ENCODE measurements around the gene FAM168A. TPM values are rescaled to one million over a fixed set of nuclear protein-coding genes. Genes with fewer than 3 reads are reported as not detected.

The FAM168A gene
- total RNA-seq, 1 donor from 2014 or later: 19.3 TPM

DNA sequence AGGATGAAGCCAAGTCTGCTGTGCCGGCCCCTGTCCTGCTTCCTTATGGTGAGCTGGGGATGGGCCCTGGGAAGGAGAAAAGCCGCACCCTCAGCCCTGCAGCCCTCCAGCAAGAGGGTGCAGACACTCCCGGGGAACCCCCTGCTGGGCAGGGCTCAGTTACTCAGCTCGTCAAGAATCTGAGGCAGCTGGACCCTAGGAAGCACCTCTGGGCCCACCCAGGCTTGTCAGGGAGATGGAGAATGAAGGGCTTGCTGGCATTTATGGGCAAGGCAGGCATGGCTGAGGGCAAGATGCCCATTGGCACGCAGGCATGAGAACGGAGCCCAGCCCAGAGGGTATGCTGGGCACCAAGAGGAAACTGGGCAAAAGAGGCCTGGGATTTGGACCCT lies 208.8 kb downstream of the FAM168A start:
- Histone ChIP-seq H3K9me3 (ENCODE audit: low read depth) (no peaks in the 10 kb centered on the region), H3K27ac (no peak overlapping the region), H3K9ac (no peak overlapping the region), H3K36me3 (no peaks in the 10 kb centered on the region), H4K20me1 (ENCODE audit: low read depth) (peaks cover 63% of the 10 kb centered on the region), H3K4me1 (peaks cover 7% of the 10 kb centered on the region), H3K27me3 (no peaks in the 10 kb centered on the region), H3K4me2 (no peak overlapping the region), H3F3A (ENCODE audit: low read depth) (no peaks in the 10 kb centered on the region), H3K79me2 (ENCODE audit: low read depth) (peaks cover 22% of the 10 kb centered on the region), H3K4me3 (no peak overlapping the region), H2AFZ (replicated peaks) (no peak overlapping the region)
- peaks cover 18% of the 10 kb centered on the region for H3K27me3 Mint-ChIP-seq (ENCODE audit: insufficient read depth, low read depth)
- TF ChIP-seq EZH2phosphoT487 (IDR thresholded peaks at IDR 0.05) (no peak), EZH2 (IDR thresholded peaks at IDR 0.05) (no peak)
- TF ChIP-seq, protein P1, sequence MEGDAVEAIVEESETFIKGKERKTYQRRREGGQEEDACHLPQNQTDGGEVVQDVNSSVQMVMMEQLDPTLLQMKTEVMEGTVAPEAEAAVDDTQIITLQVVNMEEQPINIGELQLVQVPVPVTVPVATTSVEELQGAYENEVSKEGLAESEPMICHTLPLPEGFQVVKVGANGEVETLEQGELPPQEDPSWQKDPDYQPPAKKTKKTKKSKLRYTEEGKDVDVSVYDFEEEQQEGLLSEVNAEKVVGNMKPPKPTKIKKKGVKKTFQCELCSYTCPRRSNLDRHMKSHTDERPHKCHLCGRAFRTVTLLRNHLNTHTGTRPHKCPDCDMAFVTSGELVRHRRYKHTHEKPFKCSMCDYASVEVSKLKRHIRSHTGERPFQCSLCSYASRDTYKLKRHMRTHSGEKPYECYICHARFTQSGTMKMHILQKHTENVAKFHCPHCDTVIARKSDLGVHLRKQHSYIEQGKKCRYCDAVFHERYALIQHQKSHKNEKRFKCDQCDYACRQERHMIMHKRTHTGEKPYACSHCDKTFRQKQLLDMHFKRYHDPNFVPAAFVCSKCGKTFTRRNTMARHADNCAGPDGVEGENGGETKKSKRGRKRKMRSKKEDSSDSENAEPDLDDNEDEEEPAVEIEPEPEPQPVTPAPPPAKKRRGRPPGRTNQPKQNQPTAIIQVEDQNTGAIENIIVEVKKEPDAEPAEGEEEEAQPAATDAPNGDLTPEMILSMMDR (IDR thresholded peaks at IDR 0.05): no peak
- H3K27ac Mint-ChIP-seq: no peak overlapping the region
- H3K4me1 Mint-ChIP-seq: peaks cover 40% of the 10 kb centered on the region
- no peak for DNase-seq (ENCODE audit: low spot score)
- no peaks in the 10 kb centered on the region for H3K9me3 Mint-ChIP-seq
- H3K4me3 Mint-ChIP-seq: no peak overlapping the region
- H3K36me3 Mint-ChIP-seq: no peaks in the 10 kb centered on the region

DNA sequence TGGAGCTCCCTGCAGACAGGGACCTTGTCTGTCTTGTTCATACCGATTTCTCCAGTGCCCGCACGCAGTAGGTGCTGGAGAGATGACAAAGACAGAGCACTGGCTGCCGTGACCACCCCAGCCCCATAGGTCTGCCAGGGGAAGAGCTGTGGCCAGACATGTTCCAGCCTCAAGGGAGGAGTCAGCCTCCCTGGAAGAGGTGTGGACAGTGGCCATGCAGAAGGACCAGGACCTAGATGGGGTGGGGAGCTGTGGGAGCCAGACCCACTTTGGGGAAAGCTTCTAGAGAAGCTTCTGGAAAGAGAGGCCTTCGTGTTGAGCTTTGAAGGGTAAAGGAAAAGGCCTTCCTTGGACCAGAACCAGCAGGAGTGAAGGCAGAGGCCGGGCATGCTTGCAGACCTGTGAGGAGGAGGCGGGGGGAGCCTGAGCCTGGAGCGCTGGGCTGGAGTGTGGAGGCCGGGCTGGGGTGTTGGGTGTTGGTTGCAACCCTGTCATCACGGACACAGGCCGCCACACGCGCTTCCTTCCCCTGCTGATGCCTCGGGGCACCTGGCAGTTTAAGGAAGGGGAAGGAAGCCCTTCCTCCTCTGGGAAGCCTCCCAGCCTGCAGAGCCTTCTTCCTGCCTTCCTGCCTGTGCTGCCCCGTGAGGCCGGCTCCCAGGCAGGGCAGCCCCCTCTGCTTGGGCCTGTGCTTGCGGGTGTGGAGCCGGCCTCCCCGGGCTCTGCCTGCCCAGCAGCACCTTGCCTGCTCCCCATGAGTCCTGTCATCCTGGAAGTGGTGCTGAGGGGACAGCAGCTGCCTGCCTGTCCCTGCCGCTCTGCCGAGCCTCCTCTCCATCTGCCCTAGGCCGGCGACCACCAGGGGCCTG lies 209.4 kb downstream of the FAM168A start:
- no peaks in the 10 kb centered on the region for H3F3A ChIP-seq (ENCODE audit: low read depth)
- peaks cover 13% of the 10 kb centered on the region for H3K4me1 ChIP-seq
- H3K79me2 ChIP-seq (ENCODE audit: low read depth): peaks cover 28% of the 10 kb centered on the region
- no peaks in the 10 kb centered on the region for H3K36me3 Mint-ChIP-seq
- no peaks in the 10 kb centered on the region for H3K9me3 ChIP-seq (ENCODE audit: low read depth)
- DNase-seq (ENCODE audit: low spot score): peak; percentile 20
- no peak overlapping the region for H3K4me2 ChIP-seq
- TF ChIP-seq EZH2phosphoT487 (IDR thresholded peaks at IDR 0.05): no peak
- TF ChIP-seq, protein P1 (IDR thresholded peaks at IDR 0.05): no peak
- TF ChIP-seq EZH2 (IDR thresholded peaks at IDR 0.05): no peak
- H4K20me1 ChIP-seq (ENCODE audit: low read depth): peaks cover 69% of the 10 kb centered on the region
- H3K27me3 ChIP-seq: no peaks in the 10 kb centered on the region
- peak overlapping the region; percentile 95 for H3K27ac Mint-ChIP-seq
- H3K9ac ChIP-seq: no peak overlapping the region
- no peak overlapping the region for H3K27ac ChIP-seq
- peaks cover 16% of the 10 kb centered on the region for H3K27me3 Mint-ChIP-seq (ENCODE audit: insufficient read depth, low read depth)
- H3K36me3 ChIP-seq: no peaks in the 10 kb centered on the region
- no peak overlapping the region for H2AFZ ChIP-seq (replicated peaks)
- peaks cover 46% of the 10 kb centered on the region for H3K4me1 Mint-ChIP-seq
- H3K4me3 ChIP-seq: no peak overlapping the region
- H3K4me3 Mint-ChIP-seq: no peak overlapping the region
- no peaks in the 10 kb centered on the region for H3K9me3 Mint-ChIP-seq

DNA sequence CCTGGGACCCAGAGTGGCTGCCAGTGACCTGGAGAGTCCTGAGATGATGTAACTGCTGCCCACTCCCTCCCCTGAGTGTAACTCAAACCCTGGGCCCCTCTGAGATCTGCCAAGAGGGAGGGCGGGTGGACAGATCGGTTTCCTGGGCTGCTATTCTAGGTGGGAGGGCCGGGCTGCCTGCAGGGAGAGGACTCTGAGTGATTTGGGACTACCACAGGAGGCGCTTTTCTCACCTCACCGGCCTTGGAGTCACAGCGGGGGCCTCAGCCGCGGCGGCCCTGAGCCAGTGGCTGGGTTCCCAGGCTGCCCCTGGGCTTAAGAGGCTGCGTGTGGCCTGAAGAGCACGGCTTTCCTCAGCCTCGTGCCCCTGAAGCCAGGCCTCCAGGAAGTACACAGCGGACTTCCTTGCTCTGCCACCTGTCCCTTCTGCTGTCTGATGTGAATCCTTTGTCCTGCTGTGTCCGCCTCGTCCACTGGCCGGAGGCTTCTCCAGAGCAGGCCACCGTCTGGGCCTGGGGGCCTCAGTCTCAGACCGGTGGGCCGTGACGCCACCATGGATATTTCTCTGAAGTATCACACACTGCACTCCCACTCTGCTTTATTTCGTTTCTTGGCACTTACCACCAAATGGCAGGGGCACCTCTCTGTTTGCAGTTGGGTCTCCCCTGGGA lies 210.2 kb downstream of the FAM168A start:
- peaks cover 19% of the 10 kb centered on the region for H3K4me1 ChIP-seq
- peaks cover 47% of the 10 kb centered on the region for H3K4me1 Mint-ChIP-seq

More for the DNA sequence above, 210.2 kb downstream of the FAM168A start:
- no peak overlapping the region for H3K27ac ChIP-seq
- TF ChIP-seq EZH2 (IDR thresholded peaks at IDR 0.05) (no peak), EZH2phosphoT487 (IDR thresholded peaks at IDR 0.05) (no peak)
- TF ChIP-seq, protein P1 (IDR thresholded peaks at IDR 0.05): no peak
- peaks cover 15% of the 10 kb centered on the region for H3K27me3 Mint-ChIP-seq (ENCODE audit: insufficient read depth, low read depth)
- H3K4me3 ChIP-seq: no peak overlapping the region
- H3K4me2 ChIP-seq: no peak overlapping the region
- peak overlapping the region; percentile 95 for H3K27ac Mint-ChIP-seq
- H3K9ac ChIP-seq: no peak overlapping the region
- no peak overlapping the region for H3K4me3 Mint-ChIP-seq
- H3K79me2 ChIP-seq (ENCODE audit: low read depth): peaks cover 28% of the 10 kb centered on the region
- DNase-seq (ENCODE audit: low spot score): peak; percentile 50
- no peaks in the 10 kb centered on the region for H3K36me3 ChIP-seq
- no peaks in the 10 kb centered on the region for H3K9me3 ChIP-seq (ENCODE audit: low read depth)
- H3F3A ChIP-seq (ENCODE audit: low read depth): no peaks in the 10 kb centered on the region
- H3K9me3 Mint-ChIP-seq: no peaks in the 10 kb centered on the region
- no peaks in the 10 kb centered on the region for H3K36me3 Mint-ChIP-seq
- no peak overlapping the region for H2AFZ ChIP-seq (replicated peaks)
- peaks cover 77% of the 10 kb centered on the region for H4K20me1 ChIP-seq (ENCODE audit: low read depth)
- no peaks in the 10 kb centered on the region for H3K27me3 ChIP-seq
